MCF 10A (cell line): ENCODE results near the gene TMEM181. TPM values are rescaled to one million over a fixed set of nuclear protein-coding genes. Genes with fewer than 3 reads are reported as not detected.

Experiments
- BruUV-seq: library from RNA; stranded (reverse); fragments of 400-500 nt; replicated peaks from 2 replicates; lab custom pipeline; 2021; lab: Mats Ljungman, UMichigan
- CTCF ChIA-PET: fragments of 300-600 bp; sonication (Branson Sonifier 250); formaldehyde crosslinking; extraction: SDS; loops from one replicate; lab custom pipeline; 2021; ENCODE audit warnings: antibody characterized with exemption, inconsistent platforms; lab: Yijun Ruan, JAX
- POLR2A ChIA-PET: fragments of 300-600, 350-650 bp; sonication (Branson Sonifier 250); formaldehyde crosslinking; extraction: SDS; loops from one replicate; lab custom pipeline; 2020; ENCODE audit warnings: antibody characterized with exemption, inconsistent platforms; lab: Yijun Ruan, JAX
- DNase-seq: peaks from one replicate; pipeline ENCODE4 v3.0.0-alpha.2; 2018; ENCODE audit not compliant: unreplicated experiment
- H3K27ac Mint-ChIP-seq: one replicate; pipeline ENCODE4 v1.8.0; 2022; ENCODE audit warnings: mild to moderate bottlenecking, low read depth, mixed read lengths; ENCODE audit not compliant: unreplicated experiment
- H3K27me3 Mint-ChIP-seq: one replicate; pipeline ENCODE4 v1.8.0; 2022; ENCODE audit warnings: mixed read lengths; ENCODE audit not compliant: insufficient read depth, unreplicated experiment
- H3K36me3 Mint-ChIP-seq: one replicate; pipeline ENCODE4 v1.8.0; 2022; ENCODE audit warnings: mild to moderate bottlenecking, moderate library complexity, mixed read lengths; ENCODE audit not compliant: insufficient read depth, unreplicated experiment
- H3K4me1 Mint-ChIP-seq: one replicate; pipeline ENCODE4 v1.8.0; 2022; ENCODE audit warnings: mixed read lengths; ENCODE audit not compliant: insufficient read depth, unreplicated experiment
- H3K4me3 Mint-ChIP-seq: one replicate; pipeline ENCODE4 v1.8.0; 2022; ENCODE audit warnings: mild to moderate bottlenecking, moderate library complexity, mixed read lengths; ENCODE audit not compliant: unreplicated experiment
- H3K9me3 Mint-ChIP-seq: one replicate; pipeline ENCODE4 v1.8.0; 2022; ENCODE audit warnings: mixed read lengths; ENCODE audit not compliant: unreplicated experiment
- CTCF ChIP-seq: fragments of 200-600 bp; IDR thresholded peaks from one replicate; pipeline ENCODE4 v1.8.0; 2022; ENCODE audit warnings: antibody characterized with exemption, mild to moderate bottlenecking; ENCODE audit not compliant: unreplicated experiment
- intact Hi-C: fragments of 100-400 bp; cut with micrococcal nuclease; formaldehyde crosslinking; loops from 2 replicates; pipeline ENCODE4 v1.14.1; 2022
- total RNA-seq: library from RNA; stranded (reverse); gene quantifications from 2 replicates; pipeline ENCODE4 v1.2.3, GENCODE V29; 2022

TMEM181 gene
- total RNA-seq, 1 experiment from 2014 or later = 25.3 TPM

DNA sequence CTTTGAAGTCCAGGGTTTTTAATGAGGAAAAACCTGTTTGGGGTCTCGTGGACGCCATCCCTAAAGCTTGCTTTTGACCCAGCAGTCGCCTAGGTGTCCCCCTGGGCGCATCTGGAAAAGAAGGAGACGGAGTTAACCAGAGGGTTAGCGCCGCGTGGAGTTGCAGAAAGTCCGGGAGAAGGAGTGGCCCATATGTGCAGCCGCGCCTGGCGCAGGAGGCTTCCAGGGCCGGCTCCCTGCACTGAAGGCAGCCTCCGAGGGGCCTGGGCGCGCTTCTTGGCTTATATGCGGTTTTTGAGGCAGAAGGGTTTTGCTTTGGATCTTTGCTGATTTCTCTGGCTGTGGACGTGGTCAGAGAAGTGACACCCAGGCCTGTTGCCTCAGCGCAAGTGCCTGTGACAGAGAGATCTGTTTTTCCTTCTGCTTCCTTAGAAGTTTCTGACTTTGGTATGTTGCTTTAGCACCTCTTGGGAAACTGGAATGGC is 987 bp downstream of the TMEM181 start:
- peak overlapping the region; percentile 88 for H3K4me3 Mint-ChIP-seq
- no peak for TF ChIP-seq CTCF
- ChIA-PET POLR2A (interaction anchor here (0.6 to 2.4 kb wide), 4 partner anchors 35 to 1229 kb away, joined by 3 to 15 read pairs (median 4); partner anchors contain the start of genes DYNLT1 and TCP1), CTCF (interaction anchor here (0.7 kb wide), 1 partner anchor 9 kb away, joined by 3 read pairs; no protein-coding TSS in a partner anchor)
- peaks cover 9% of the 10 kb centered on the region for H3K27me3 Mint-ChIP-seq
- TSS peak; percentile 39 for BruUV-seq
- DNase-seq = peak; percentile 21
- no peaks in the 10 kb centered on the region for H3K9me3 Mint-ChIP-seq
- H3K27ac Mint-ChIP-seq = peak overlapping the region; percentile 84
- H3K4me1 Mint-ChIP-seq = peaks cover 17% of the 10 kb centered on the region
- intact Hi-C loops = no loop called here
- peaks cover 7% of the 10 kb centered on the region for H3K36me3 Mint-ChIP-seq

DNA sequence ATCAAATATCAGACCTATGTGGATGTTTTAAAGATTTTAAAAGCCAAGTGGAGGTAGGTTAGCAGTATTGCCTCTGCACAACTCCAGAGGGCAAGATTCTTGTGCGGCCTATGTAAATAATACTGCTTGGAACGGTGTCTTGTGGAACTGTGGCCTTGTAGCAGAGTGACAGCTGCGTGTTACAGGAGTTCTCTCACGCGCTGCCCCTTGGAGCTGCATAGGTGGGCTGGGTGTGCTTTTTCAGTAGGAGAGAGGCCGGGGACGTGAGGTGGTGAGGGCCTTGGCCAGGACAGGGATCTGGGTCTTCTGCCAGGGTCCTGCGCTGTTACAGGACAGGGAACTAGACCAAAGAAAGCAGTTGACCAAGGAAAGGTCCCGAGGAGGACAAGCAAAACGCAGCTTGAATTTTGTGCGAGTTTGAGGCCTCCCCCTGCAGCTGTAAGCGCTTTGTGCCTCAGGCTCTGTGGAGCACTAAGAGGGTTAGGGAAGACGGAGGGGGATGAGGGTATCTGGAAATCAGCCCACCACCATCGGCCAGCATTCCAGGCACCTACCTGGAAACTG is 1.5 kb downstream of the TMEM181 start:
- H3K9me3 Mint-ChIP-seq = no peaks in the 10 kb centered on the region
- peak overlapping the region; percentile 88 for H3K4me3 Mint-ChIP-seq
- peak overlapping the region; percentile 84 for H3K27ac Mint-ChIP-seq
- ChIA-PET POLR2A (interaction anchor here (0.9 kb wide), 1 partner anchor 1228 kb away, joined by 5 read pairs; the partner anchor contains the start of gene TCP1), CTCF (no interaction called here)
- peaks cover 7% of the 10 kb centered on the region for H3K36me3 Mint-ChIP-seq
- H3K4me1 Mint-ChIP-seq = peaks cover 17% of the 10 kb centered on the region
- no TSS peak for BruUV-seq
- intact Hi-C loops = no loop called here
- no peak for TF ChIP-seq CTCF
- H3K27me3 Mint-ChIP-seq = peaks cover 4% of the 10 kb centered on the region
- no peak for DNase-seq

- Mint-ChIP-seq H3K4me3 (no peak overlapping the region), H3K27ac (peak overlapping the region; percentile 22), H3K4me1 (peaks cover 17% of the 10 kb centered on the region), H3K9me3 (no peaks in the 10 kb centered on the region), H3K36me3 (peaks cover 7% of the 10 kb centered on the region), H3K27me3 (no peaks in the 10 kb centered on the region)
- intact Hi-C loops = no loop called here
- no peak for TF ChIP-seq CTCF
- POLR2A ChIA-PET = no interaction called here
- CTCF ChIA-PET = no interaction called here
- BruUV-seq = no TSS peak
- DNase-seq = no peak
Observed at GRCh38 chr6:158561938-158562337, 2.0 kb downstream of the TMEM181 start.

GRCh38 chr6:158564243-158565121 is 4.6 kb downstream of the TMEM181 start:
- Mint-ChIP-seq H3K27ac (no peak overlapping the region), H3K9me3 (no peaks in the 10 kb centered on the region), H3K36me3 (peaks cover 7% of the 10 kb centered on the region), H3K4me3 (no peak overlapping the region), H3K4me1 (peaks cover 29% of the 10 kb centered on the region), H3K27me3 (no peaks in the 10 kb centered on the region)
- intact Hi-C loops = no loop called here
- CTCF ChIA-PET = interaction anchor here (0.5 to 0.9 kb wide), 2 partner anchors 96 to 127 kb away, joined by 3 read pairs; no protein-coding TSS in a partner anchor
- TF ChIP-seq CTCF = no peak
- BruUV-seq = no TSS peak
- POLR2A ChIA-PET = interaction anchor here (0.6 kb wide), 1 partner anchor 28 kb away, joined by 3 read pairs; no protein-coding TSS in a partner anchor
- DNase-seq = no peak
